Stomach (tissue), 4 donors: ENCODE data around the gene ASTN1.

Experiments used
- EP300 ChIP-seq: sonication (generic); formaldehyde crosslinking; IDR thresholded peaks from one replicate; pipeline ENCODE4 v1.6.1; 2017; ENCODE audit warnings: antibody characterized with exemption
- POLR2A ChIP-seq, 4 donors: fragments of 450-650 bp; IDR thresholded peaks; one replicate each; pipeline ENCODE4 v1.6.1; 2016; ENCODE audit warnings: antibody characterized with exemption in 4 of 4, control low read depth in 2 of 4, mild to moderate bottlenecking in 1 of 4, moderate library complexity in 1 of 4
- POLR2AphosphoS5 ChIP-seq, 3 donors: sonication (generic); formaldehyde crosslinking; IDR thresholded peaks; one replicate each; pipeline ENCODE4 v1.6.1; 2016; ENCODE audit warnings: antibody characterized with exemption in 3 of 3
- TF ChIP-seq, protein P1 (sequence below), 7 experiments: fragments of 450-650 bp in 4 of 7; fragments of 200-600 bp in 3 of 7; sonication (generic) in 3 of 7; IDR thresholded peaks; one replicate each; pipeline ENCODE4 v1.5.1; 2016 to 2019; ENCODE audit warnings: antibody characterized with exemption in 7 of 7, control low read depth in 2 of 7, mild to moderate bottlenecking in 1 of 7

- TF ChIP-seq EP300 = no peak
- TF ChIP-seq, protein P1, sequence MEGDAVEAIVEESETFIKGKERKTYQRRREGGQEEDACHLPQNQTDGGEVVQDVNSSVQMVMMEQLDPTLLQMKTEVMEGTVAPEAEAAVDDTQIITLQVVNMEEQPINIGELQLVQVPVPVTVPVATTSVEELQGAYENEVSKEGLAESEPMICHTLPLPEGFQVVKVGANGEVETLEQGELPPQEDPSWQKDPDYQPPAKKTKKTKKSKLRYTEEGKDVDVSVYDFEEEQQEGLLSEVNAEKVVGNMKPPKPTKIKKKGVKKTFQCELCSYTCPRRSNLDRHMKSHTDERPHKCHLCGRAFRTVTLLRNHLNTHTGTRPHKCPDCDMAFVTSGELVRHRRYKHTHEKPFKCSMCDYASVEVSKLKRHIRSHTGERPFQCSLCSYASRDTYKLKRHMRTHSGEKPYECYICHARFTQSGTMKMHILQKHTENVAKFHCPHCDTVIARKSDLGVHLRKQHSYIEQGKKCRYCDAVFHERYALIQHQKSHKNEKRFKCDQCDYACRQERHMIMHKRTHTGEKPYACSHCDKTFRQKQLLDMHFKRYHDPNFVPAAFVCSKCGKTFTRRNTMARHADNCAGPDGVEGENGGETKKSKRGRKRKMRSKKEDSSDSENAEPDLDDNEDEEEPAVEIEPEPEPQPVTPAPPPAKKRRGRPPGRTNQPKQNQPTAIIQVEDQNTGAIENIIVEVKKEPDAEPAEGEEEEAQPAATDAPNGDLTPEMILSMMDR (IDR thresholded peaks at IDR 0.05) = no peak
- no peak for TF ChIP-seq POLR2A (IDR thresholded peaks at IDR 0.05)
- TF ChIP-seq POLR2AphosphoS5 (IDR thresholded peaks at IDR 0.05) = no peak
Observed at GRCh38 chr1:177130451-177130945, 34.0 kb downstream of the ASTN1 start.
